Activated gamma-delta T cell (primary cell): Measurements from ENCODE around the gene BCL2L11.
"Not testable (repeated sequence)": the region's sequence is repeated elsewhere in the genome, so short reads cannot be mapped to it uniquely, and the experiment has no call there.

Experiments used
- DNase-seq: peaks from one replicate; lab custom pipeline; 2025; lab: John Stamatoyannopoulos, UW
- total RNA-seq, 2 donors: gene quantifications; one replicate each; lab custom pipeline; 2026; lab: John Stamatoyannopoulos, UW

The BCL2L11 gene
- 33.1 to 40.4 reads per million in 2 donors for total RNA-seq

DNA sequence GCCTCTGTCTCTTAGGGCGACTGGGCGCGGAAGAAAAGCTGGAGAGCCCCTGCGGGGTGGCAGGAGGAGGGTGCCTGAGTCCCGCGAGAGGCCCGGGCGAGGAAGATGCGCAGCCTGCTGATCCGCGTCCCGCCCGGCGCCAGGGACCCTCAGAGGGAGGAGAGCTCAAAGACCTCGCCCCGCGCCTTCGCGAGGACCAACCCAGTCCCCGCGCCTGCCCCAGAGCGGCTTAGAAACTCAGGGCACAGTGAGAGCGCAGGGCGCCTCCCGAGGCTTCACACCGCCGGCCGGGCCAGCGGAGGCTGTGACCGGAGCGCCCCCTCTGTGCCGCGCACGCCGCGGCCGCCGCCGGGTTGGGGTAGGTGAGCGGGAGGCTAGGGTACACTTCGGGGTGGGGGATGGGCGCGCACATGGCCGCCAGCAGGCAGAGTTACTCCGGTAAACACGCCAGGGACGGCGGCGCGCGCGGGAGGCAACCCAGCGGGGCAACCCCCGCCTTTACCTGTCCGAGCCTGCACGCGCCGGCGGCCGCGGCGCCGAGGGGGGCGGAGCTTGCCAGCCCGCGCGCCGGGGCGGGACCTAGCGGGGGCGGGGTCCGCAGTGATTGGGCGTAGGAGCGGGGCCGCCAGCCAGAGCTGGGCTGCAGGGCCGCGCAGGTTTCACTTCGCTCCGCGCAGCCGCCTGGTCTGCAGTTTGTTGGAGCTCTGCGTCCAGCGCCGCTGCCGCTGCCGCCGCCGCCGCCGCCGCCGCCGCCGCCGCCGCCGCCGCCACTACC is at the start of gene BCL2L11:
TSS of gene BCL2L11 (plus strand) at position 662 of the 775 bp plus-strand sequence. CDS start 2,832 bp downstream, outside the sequence.
- peak; percentile 84 for DNase-seq

DNA sequence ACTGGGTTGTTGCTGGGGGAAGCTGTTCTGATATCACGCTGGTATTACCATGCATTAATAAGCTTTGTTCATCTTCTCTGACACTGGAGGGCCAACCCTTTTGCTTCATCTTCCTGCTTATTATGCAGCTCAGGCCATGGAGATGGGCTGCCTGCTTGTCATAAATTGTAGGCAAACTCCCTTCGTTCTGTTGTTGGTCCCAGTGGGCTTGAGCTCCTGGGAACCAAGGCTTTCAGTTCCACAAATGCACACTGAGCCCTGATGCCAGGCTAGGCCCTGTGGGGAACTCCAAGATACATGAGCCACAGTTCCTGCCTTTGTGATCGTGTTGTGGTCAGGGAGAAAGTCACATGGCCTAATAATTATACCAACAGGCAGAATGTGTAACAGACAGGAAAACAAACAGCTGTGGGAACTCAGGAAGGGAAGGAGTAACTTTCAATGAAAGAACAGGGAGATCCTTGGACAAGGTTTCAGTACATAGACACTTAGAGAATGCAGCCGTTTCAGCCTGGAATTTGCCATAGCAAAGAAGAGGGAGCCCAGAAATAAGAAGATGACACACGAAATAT is 49.0 kb upstream of the BCL2L11 start:
- no peak for DNase-seq

DNA sequence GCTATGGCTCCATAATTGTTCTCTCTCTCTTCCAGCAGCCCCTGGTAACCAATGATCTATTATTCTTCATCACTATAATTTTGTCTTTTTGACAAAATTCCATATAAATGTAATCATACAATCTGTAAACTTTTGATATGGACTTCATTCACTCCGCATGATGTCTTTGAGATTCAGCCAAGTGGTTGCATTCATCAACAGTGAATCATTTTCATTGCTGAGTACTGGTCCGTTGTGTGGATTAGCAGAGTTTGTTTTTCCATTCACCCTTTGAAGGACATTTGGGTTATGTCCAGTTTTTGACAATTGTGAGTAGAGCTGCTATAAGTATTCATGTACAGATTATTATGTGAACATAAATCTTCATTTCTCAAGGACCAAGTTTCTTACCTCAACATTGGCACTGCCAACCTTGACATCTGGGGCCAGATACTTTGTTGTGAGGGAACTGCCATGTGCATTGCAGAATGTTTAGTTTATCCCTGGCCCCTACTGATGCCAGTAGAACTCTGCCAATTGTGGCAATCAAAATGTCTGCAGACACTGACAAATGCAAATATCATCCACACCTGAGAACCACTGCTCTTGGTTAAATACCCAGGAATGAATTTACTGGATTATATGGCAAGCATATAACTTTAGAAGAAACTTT is 48.4 kb upstream of the BCL2L11 start:
- no peak for DNase-seq

GRCh38 chr2:111082659-111083058 is 38.1 kb upstream of the BCL2L11 start:
- not testable (repeated sequence) for DNase-seq

GRCh38 chr2:111091811-111092211 is 28.9 kb upstream of the BCL2L11 start:
- no peak for DNase-seq

- no peak for DNase-seq
Measured at GRCh38 chr2:111094691-111095090, 26.0 kb upstream of the BCL2L11 start.

GRCh38 chr2:111095434-111095833 is 25.3 kb upstream of the BCL2L11 start:
- no peak for DNase-seq

DNA sequence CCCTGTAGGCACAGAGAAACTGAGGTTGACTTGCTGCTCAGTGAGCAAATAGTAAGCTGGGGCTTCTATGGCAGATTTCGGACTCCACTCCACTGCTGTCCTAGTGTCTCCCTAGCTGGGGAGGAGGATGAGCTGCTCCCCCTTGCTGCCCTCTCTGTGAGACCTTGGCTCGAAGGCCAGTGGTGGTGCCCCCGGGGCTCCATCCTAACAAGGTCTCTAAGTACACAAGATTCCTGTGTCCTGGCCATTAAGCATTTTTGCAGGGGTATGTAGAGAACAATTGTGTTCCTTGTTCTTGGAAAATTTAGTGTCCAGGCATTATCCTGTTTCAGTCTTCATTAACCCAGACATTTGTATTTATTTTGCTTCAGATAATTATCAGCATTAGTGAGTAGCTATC is 21.3 kb upstream of the BCL2L11 start:
- no peak for DNase-seq

GRCh38 chr2:111100087-111100764 is 20.5 kb upstream of the BCL2L11 start:
- DNase-seq, result no peak

GRCh38 chr2:111100765-111101162 is 19.9 kb upstream of the BCL2L11 start:
- no peak for DNase-seq

DNA sequence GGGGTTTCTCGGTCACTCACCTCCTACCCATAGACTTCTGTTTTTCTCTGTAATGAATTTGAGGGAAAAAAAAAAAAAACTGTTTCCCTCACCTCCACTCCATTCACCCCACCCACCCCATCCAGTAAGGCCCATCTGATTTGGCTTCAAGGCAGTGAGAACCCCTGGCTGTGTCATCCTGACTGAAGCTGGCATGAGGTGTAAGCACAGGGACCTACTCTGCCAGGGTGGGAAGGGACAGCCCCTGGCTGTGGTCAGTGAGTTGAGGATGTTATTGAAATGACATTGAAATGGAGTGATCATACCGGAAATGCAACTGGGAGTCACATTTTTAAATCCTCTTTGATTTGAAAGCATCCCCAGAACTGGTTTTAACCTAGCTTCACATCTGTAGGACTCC is 19.1 kb upstream of the BCL2L11 start:
- DNase-seq, result no peak

GRCh38 chr2:111102216-111102615 is 18.5 kb upstream of the BCL2L11 start:
- DNase-seq, result no peak

- DNase-seq, result no peak
Measured at GRCh38 chr2:111105926-111106325, 14.8 kb upstream of the BCL2L11 start.

DNA sequence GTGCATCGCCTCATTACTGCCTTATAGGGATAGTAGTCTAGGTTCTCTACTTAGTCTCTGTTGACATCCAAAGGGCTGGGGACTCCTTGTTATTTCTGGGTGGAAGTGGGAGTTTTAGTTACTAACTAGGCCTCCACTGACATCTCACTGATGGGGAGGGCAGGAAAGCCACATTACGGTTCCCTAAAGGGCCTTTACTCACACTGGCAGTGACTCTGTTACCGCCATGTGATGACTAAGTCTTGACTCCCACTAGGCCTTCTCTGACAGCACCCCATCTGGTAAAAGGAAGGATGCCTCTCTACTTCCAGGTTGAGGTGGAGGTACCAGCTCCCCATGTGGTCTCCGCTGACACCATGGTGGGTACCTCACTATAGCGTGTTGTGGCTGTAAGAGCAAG is 14.0 kb upstream of the BCL2L11 start:
- DNase-seq, result no peak

- DNase-seq, result no peak
Measured at GRCh38 chr2:111108745-111109271, 11.9 kb upstream of the BCL2L11 start.

- no peak for DNase-seq
Measured at GRCh38 chr2:111111101-111111755, 9.5 kb upstream of the BCL2L11 start.

GRCh38 chr2:111113838-111114237 is 6.9 kb upstream of the BCL2L11 start:
- DNase-seq, result no peak

DNA sequence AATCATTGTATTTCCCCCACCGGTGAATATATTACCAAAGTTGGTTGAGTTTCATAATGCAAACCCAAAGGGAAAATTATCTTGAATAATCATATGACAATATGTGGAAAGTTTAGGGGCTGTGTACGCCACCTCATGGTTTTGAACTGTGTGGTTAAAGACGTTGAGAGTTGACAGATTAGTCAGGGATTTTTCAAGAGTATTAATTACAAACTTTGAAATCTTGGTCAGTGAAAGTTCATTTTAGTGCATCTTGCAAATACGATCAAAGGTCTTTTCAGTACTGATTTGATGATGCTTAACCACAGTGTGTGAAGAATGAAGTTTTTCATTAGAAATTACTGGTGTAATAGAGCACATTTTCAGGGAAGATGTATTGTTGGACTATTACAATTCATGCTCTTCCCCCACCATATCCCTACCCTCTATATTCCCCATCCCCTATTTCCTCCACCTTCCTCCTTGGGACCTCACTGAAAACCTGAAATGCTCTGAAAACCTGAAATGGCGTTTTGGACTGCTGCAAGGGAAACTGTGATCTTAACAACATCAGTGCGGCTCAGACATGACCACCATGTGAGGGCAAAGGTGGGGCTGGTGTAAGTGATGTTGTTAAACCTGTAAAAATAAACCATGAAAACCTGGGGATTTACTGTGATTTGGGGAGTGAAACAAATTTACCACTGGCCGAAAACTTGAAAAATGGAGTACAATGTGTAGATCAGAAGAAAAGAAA is 4.5 kb upstream of the BCL2L11 start:
- DNase-seq, result no peak

- peak; percentile 24 for DNase-seq
Measured at GRCh38 chr2:111116843-111117597, 3.7 kb upstream of the BCL2L11 start.
